Nucleus accumbens (tissue), 56 donors: ENCODE measurements around the gene KPNB1.
"Not testable (repeated sequence)": the region's sequence is repeated elsewhere in the genome, so short reads cannot be mapped to it uniquely, and the experiment has no call there.

ENCODE experiments used
- DNase-seq, 56 donors: peaks; one replicate each; lab custom pipeline; 2025; lab: John Stamatoyannopoulos, UW

The KPNB1 gene

DNA sequence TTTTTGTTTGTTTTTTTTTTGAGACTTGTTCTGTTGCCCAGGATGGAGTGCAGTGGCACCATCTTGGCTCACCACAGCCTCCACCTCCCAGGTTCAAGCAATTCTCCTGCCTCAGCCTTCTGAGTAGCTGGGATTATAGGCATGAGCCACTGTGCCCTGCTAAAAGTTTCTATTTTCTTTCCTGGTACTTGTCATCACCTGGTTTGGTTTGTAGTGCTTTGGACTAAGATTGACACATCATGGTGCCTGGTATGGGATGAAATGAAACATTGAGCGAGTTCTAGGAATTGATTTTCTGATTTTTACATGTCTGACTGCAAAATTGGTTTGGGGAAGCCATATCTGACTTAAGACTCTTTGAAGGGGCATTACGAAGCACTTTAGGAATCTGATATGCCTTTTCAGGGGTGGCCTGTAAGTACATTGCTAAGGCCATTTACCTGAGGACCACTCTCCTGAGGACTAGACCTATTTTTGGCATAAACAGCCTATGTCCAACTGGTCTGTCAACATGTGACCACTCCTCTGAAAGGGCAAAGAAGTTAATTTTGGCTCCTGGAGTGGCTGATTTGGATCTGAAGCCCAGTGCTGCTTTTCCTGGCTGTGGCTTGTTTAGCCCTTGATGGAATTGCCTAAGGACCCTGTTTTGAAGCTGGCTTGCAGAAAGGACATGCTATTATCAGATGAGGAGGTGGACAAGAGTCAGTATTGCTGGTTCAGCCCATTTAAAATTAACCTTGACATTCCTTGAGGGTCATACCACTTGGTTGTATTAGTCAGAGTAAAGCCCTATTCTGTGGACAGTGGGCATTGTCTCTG lies 25.9 kb downstream of the KPNB1 start:
- DNase-seq = no peak

DNA sequence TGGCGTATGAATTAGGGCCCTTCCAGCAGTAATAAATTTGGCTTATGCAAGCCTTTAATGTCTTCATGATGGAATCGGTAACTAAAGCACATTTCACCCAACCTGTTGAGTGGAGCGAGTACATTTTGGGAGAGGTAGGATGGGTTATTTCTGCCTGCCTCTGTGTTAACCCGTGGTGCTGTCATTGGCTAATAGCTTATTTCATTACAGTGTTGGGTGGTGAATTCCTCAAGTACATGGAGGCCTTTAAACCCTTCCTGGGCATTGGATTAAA lies 26.4 kb downstream of the KPNB1 start:
- DNase-seq = no peak

DNA sequence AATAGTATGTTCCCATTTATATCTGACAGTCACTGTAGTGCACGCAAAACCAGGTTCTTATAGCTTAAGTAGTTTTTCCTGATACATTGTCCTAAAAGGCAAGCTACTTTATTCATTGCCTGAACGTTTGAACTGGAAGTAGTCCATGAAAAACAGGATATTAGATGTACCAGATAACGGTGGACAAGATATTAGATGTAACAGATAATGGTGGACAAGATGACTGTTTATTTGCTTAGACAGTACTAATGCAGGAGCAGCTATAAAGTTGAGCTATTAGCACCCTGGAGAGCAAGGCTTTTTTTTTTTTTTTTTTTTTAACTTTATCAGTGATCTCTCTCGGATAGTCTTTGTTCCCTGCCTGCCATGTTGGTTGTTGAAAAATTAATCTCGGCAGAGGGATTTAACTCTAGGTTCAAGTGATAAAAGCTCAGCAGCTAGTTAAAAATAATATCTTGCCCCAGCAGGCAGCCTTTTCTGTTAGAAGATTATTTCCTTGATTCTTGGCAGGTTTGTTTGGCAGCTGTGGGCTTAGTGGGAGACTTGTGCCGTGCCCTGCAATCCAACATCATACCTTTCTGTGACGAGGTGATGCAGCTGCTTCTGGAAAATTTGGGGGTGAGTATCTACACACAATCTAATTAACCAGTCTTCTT lies 26.9 kb downstream of the KPNB1 start:
- DNase-seq = no peak

DNA sequence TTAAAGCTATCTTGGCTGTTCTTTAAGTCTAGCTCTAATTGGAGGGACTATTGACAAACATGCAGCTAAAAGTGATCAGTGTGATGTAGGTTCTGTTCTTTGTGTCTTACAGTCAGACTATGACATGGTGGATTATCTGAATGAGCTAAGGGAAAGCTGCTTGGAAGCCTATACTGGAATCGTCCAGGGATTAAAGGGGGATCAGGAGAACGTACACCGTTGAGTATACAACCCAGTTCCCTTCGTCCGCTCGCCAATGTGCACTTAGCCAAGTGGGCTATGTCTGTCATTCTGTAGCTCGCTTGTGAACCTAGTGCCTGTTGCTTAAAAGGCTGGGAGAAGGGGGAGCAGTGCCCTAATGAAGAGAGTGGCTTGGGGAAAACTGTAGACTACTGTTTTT lies 28.5 kb downstream of the KPNB1 start:
- DNase-seq = no peak

DNA sequence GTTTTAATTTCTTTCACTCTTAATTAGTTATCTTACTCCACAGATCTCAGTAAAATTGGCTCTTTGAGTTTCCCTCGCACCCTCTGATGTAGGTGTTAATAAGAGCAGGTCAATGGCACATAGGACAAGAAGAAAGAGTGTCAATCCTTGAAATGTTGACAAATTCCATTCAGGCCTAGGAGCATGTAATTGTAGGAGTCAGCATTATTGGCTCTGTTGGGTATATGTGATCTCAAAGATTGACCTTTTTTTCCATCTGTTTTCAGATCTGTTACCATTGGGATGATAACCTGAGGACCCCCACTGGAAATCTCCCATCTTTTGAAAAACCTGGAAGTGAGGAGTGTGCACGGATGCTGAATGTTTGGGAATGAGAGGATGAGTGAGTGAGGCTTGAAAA lies 32.4 kb downstream of the KPNB1 start:
- no peak for DNase-seq

DNA sequence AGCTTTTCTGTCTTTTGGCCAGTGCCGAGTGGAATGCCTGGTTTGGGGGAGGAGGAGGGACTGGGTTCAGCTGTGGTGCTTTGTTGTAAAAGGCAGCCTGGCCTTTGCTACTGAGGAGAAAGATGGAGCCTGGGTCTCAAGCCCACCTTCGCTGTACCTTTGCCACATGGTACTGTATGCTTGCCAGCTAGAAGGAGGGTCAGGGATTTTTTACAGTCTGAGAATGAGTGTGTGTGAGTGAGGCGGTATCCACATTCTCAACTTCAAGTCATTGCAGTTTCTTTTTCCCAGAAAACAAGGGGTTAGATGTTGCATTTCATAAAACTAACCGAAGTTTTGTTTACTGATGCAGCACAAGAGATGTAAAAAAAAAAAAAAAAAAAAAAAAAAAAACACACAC lies 33.0 kb downstream of the KPNB1 start:
- DNase-seq = not testable (repeated sequence)

DNA sequence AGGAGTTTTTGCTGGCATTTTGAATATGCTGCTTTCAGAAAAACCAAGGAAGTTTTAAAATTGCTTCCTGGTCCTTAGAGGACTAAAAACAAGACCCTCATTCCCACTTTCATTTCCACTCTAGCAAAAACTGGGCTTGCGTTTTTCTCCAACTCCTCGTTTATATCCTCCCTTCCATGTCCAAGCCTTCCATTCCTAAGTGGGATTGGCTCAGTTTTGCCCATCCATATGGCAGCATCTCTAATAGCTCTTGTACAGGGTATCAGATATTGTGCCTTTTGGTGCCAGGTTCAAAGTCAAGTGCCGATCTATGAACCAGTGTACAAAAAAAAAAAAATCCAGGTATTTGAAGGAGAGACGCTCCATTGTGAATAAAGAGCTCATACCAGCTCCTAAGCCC lies 34.3 kb downstream of the KPNB1 start:
- DNase-seq = no peak

DNA sequence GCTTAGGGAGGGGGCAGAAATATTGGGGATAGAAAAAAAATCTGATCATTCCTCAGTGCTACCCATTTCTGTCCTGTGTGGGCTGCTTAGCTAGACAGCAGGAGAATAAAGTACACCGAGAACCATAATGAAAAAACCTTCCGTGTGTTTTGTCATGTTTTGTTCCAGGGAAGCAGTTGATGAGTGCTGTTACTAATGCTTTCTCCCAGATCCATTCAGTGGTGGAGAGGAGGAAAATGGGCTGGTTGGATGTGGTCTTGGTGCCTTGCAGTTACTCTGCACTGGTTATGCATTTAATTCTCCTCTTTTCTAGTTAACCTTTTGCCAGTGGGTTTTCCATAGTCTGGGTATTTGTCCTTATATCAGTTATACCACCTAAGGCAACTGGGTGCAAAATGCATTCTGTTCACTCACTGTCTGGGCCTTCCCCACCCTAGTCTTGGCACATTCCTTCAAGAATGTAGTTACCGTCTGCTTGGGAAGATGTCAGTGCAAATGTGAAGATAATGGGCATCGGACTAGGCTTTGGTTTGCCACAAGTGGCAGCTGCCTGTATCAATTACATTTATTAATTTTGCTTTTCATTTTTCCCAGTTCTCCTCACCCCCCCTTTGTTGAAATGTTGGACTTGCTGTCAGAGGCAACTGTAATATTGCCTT lies 34.9 kb downstream of the KPNB1 start:
- DNase-seq = no peak

DNA sequence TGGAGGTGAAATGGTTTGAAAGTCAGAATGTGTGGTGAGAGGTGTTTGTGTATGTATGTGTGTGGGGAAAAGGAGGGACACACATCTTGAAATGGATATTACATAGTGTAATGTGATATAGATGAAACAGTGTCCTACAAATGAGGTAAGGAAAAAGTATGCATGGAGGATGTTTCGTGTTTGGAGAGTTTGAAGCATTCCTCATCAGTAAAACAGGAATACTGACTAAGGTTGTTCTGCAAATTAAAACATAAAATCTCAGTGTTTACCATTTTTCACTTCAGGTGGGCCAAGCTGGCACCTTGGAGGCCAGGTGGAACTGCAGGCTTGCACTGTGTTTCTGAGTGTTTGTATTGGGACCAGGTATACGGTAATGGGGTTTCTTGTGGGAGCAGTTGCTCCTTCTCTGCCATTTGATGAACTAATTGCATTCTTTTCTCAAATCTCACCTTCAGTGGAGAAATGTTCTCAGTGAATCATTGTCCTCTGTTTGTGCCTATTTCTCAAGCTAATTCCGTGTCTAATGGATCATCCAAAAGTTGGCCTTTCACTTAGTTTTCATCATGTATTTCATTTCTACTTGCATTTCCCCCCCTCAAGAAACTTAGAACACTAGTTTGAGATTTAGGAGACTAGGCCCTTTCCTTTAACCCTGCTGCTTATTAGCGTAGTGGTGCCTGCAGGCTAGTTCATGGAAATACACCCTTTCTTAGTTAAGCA lies 36.0 kb downstream of the KPNB1 start:
- DNase-seq = no peak

DNA sequence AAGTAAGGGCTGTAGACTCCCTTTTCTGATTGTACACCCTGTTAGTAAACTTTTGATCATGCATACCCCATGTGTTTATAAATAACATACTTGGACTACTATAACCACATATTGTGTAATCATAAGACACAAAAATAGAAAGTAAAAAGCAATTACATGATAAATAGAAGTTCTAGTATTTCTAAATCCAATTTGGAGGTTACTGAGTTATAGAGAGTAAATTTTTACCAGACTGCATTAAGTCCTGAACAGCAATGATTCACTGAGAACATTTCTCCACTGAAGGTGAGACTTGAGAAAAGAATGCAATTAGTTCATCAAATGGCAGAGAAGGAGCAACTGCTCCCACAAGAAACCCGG lies 36.5 kb downstream of the KPNB1 start:
- no peak for DNase-seq

DNA sequence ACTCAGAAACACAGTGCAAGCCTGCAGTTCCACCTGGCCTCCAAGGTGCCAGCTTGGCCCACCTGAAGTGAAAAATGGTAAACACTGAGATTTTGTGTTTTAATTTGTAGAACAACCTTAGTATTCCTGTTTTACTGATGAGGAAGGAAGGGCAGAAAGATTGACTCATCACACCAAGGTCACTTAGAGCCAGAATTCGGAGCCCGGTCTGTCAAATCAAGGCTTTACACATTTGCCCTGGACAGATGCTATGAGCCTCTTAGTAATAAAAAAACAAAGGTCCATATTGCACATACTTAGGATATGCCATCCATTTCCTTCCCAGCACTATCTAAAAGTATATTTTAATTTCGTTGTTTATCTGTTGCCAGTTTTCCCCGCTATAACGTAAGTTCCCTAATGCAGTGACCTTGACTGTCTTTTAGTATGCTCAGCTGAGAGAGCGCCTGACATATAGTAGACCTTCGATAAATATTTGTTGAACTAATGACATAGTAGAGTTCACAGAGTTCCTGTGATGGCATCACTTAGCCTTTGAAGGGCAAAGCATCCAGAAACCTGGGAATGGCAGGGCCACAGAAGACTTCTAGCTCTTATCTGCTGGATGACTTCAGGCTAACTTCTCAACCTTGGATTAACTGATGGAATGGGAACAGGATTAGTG lies 37.1 kb downstream of the KPNB1 start:
- no peak for DNase-seq

DNA sequence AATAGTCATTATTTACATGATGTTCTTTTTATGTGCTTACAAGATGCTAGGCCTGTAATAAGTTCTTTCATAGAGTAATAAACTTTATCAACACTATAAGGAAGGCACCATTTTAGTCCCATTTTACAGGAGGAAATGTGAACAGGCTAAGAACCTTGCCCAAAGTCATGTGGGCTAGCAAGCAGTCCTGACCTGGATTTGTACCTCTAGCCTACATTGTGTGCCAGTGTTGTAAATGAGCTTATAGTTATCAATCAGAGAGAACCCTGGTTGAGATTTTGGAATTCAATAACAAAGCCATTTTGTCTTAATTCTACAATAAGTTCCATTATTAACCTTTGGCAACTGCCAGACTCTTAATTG lies 37.6 kb downstream of the KPNB1 start:
- DNase-seq = no peak

DNA sequence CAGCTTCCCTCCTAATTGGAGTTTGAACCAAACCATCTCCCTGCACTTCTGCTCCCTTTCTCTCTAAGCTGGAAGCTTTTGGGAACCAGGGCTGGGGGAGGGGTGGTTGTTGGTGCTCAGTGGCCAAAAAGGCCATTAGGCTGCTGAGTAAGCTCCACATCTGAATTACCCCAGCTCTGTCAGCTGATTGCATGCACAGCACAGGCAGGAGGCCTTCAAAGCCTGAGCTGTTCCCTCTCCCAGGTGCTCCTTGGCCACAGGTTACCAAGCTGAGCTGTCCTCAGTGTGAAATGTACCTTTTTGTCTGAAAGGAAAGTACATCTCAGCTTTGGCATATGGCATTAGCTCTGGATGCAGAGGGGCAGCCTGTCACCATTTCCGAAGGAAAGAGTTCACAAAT lies 38.0 kb downstream of the KPNB1 start:
- DNase-seq = peak in 13 of 56 donors; percentile 10 to 55 (median 26)

DNA sequence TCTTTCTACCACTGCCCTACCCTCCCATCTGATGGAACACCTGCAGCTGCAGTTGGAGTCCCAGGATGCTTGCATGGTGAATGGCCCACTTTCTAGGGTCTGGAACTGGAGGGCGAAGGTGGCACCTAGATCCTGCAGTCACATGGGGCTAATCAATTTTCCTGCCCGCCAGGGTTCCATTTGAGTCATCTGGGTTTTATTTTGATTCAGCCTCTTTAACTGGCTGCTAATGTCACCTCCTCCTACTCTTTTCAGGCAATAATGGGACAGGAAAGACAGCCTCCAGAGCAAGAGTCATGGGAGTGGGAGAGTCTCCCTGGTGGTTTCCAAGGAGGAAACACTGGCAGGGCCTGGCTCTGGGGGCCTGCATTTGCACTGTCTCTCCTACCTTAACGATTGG lies 40.4 kb downstream of the KPNB1 start:
- no peak for DNase-seq

DNA sequence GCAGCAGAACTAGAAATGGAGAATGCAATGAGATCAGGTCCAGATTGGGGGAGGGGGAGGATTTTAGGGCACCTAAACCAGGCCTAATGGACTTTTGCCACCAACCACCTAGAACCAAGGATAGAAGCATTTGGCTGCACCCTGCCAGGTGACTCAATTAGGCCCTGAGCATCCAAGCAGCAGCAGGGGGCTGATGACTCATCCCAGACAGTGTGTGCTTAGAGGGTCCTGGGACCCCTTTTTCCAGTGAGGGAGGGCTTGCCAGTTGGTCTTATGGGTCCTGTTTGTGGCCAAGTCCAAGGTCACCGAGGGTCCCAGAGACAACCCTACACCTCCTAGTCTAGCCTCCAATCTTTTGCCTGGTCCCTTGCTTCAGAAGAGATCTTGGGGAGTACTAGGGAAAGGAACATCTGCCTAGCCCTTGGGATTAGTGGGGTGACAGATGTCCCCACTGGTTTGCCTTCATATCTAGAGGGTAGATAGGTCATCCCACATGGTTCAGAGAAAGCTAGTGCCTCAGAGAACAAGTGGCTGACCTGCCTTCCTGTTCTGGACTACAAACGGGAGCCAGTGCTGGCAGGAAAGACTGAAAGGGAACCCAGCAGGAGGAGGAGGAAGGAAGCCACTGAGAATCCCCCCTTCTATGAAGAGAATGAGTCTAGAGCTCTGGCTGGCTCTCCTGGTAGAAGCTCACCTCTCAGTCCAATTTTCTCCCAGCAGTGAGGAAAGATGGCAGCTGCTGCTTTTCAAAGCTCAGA lies 42.6 kb downstream of the KPNB1 start:
- DNase-seq = no peak

DNA sequence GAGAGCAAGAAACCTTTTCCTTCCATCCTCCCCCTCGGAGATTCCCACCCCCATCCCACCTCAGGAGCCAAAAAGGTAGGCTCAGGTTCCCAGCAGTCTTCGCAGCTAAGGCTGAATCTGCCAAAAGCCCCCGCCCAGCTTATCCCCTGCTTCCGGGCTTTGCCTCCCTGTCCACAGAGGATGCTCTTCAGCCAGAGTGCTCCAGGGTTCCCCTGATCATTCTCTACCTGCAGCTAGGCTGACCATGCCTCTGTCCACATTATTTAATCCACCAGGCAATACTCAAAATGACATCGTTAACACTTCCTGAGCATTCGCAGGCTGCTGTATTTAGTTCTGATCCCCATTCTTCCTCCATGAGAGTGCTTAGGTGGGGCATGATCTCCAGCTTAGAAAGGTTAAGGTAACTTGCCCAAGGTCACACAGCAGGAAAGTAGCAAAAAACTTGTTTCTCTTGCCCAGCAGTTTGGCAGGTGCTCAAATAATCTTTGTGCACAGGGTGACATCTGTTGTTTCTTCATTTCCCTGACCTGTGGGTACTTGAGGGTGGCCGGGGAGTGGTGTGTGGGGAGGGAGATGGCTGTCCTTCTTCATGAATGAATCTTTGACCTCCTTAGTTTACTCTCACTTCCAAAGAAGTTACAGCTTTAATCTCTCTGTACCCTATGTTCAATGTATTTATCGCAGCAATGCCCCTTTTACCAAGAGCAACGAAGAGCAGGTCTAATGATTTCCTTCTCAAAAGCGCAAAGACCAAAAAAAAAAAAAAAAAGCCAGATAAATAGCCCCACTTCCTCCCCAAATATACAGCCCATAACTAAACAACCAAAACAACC lies 43.4 kb downstream of the KPNB1 start:
- no peak for DNase-seq

DNA sequence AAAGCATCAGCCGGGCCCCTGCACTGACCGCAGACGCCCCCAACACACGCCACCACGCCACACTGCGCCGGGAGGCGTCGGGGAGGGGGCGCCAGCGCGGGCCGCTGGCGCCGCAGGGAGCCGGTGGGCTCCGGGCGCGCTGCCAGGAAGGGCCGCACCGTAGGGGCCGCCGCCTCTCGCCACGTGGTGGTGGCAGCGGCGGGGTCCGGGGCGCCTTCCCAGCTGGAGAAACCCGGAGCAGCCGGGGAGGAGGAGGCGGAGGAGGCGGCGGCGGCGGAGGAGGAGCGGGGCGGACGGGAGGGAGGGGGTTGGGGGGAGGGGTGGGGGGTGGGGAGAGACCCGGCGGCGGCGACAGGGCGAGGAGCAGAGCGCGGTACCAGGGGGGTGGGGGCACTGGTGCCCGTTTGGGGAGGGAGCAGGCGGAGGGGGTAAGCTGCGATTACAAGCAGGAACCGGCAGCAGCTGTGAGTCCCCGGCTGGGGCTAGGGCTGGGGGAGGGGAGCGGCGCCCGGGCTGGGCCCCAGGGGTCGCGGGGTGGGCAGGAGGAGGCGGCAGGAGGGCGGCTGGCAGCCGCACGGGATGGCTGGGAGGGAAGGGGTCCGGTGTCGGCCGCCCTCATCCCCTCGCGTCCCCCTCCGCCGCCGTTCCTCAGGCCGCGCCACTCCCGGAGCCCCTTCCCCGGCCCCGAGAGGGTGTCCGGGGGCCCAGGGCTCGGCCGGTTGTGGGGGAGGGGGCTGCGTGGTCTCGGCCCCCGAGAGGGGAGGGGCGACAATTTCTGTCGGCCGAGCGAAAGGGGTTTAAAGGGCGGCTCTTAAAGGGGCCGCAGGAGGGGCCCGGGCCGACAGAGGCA lies 44.2 kb downstream of the KPNB1 start, which contains the start of gene TBKBP1:
Gene TBKBP1, plus strand, starts transcription at position 431 of the 850 bp plus-strand sequence. CDS start 1,952 bp downstream, outside the sequence.
- DNase-seq = peak in 26 of 56 donors; percentile 16 to 64 (median 41)
